Transverse colon (tissue), 4 donors: Measurements from ENCODE around the gene RNF126.

ENCODE experiments used
- CTCF ChIP-seq, 5 experiments: fragments of 200-600 bp in 3 of 5; fragments of 450-650 bp in 2 of 5; sonication (generic) in 3 of 5; IDR thresholded peaks; 1 replicate in 2 of 5; 2 replicates in 3 of 5; pipeline ENCODE4 v1.5.1; 2016 to 2017; ENCODE audit warnings: antibody characterized with exemption in 5 of 5, inconsistent platforms in 3 of 5, mild to moderate bottlenecking in 2 of 5, moderate library complexity in 1 of 5
- EP300 ChIP-seq: sonication (generic); formaldehyde crosslinking; IDR thresholded peaks from one replicate; pipeline ENCODE4 v1.6.1; 2017; ENCODE audit warnings: antibody characterized with exemption, low read depth
- POLR2A ChIP-seq: fragments of 450-650 bp; IDR thresholded peaks from one replicate; pipeline ENCODE4 v1.6.1; 2016; ENCODE audit warnings: antibody characterized with exemption, mild to moderate bottlenecking, moderate library complexity
- POLR2AphosphoS5 ChIP-seq, 3 donors: sonication (generic); formaldehyde crosslinking; IDR thresholded peaks; one replicate each; pipeline ENCODE4 v1.6.1; 2016; ENCODE audit warnings: antibody characterized with exemption in 3 of 3

- TF ChIP-seq CTCF (IDR thresholded peaks at IDR 0.05) (no peak), POLR2A (no peak), POLR2AphosphoS5 (IDR thresholded peaks at IDR 0.05) (no peak), EP300 (no peak)
Observed at GRCh38 chr19:687569-688166, 24.7 kb upstream of the RNF126 start.
